A673 (cell line): ENCODE results near the gene TBL1X.

Experiments
- EZH2 ChIP-seq: fragments of 200-600 bp; sonication (generic); IDR thresholded peaks from 2 replicates; pipeline ENCODE4 v1.6.1; 2017; ENCODE audit warnings: borderline replicate concordance, low read depth, mild to moderate bottlenecking, mixed read lengths, antibody characterized with exemption, low read length; ENCODE audit not compliant: poor library complexity, severe bottlenecking
- TF ChIP-seq, protein P1 (sequence below): fragments of 300-800, 200-600 bp; sonication (generic); conservative IDR thresholded peaks from 2 replicates; pipeline ENCODE4 v1.5.1; 2017; ENCODE audit warnings: low read depth, mild to moderate bottlenecking, antibody characterized with exemption, low read length, moderate library complexity, mixed read lengths

DNA sequence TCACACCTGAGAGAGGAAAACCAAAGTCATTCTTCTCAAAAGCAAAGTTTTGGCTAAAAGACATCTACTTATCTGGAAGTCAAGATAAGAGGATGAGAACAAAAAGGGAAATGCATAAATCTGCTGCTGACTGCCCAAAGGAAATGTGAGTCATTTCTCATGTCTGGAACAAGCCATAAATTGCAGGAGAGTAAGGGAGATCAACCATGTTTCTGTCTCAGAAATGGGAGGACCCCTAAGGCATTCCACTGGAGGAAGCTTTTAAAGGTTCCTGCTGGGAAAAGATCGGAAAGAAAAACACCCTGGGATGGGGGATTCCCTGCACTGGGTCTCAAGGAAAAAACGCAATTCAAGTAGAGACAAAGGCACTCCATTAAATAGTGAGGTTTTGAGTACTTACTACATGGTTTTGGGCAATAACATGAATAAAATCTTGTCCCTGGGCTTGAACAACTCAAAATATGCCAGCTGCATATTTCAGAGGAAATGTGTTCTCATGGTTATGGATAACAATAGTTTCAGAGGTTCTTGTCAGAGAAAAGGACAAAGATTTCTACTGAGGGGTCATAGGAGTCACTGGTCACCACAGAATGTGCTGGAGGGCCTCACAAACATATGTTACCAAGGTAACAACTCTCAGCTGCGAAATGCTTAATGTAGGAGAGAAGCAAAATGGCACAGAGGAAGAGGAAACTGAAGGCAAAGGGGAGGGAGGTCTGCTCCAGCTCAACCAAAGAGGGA lies 281.5 kb downstream of the TBL1X start:
- no peak for TF ChIP-seq EZH2
- TF ChIP-seq, protein P1, sequence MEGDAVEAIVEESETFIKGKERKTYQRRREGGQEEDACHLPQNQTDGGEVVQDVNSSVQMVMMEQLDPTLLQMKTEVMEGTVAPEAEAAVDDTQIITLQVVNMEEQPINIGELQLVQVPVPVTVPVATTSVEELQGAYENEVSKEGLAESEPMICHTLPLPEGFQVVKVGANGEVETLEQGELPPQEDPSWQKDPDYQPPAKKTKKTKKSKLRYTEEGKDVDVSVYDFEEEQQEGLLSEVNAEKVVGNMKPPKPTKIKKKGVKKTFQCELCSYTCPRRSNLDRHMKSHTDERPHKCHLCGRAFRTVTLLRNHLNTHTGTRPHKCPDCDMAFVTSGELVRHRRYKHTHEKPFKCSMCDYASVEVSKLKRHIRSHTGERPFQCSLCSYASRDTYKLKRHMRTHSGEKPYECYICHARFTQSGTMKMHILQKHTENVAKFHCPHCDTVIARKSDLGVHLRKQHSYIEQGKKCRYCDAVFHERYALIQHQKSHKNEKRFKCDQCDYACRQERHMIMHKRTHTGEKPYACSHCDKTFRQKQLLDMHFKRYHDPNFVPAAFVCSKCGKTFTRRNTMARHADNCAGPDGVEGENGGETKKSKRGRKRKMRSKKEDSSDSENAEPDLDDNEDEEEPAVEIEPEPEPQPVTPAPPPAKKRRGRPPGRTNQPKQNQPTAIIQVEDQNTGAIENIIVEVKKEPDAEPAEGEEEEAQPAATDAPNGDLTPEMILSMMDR: no peak
